B cell (primary cell): ENCODE data around the gene SREK1. TPM values are rescaled to one million over a fixed set of nuclear protein-coding genes. Genes with fewer than 3 reads are reported as not detected.

Experiments used
- ATAC-seq: fragments of 200-7000 bp; cut with Tn5 transposase; one replicate; pipeline ENCODE4 v1.10.0; 2021; ENCODE audit warnings: low read depth, mild to moderate bottlenecking, moderate number of reproducible peaks, moderate library complexity
- CTCF ChIA-PET: fragments of 350-600 bp; sonication (Branson Sonifier 250); formaldehyde crosslinking; loops from one replicate; lab custom pipeline; 2021; ENCODE audit warnings: antibody characterized with exemption, inconsistent platforms; lab: Charles Lee
- POLR2A ChIA-PET: fragments of 350-600 bp; sonication (Branson Sonifier 250); formaldehyde crosslinking; loops from one replicate; lab custom pipeline; 2021; ENCODE audit warnings: antibody characterized with exemption; lab: Charles Lee
- DNase-seq: peaks from one replicate; pipeline ENCODE4 v3.0.0; 2013
- H2AFZ ChIP-seq: 2 replicates; pipeline ENCODE4 v1.6.1; 2012; ENCODE audit warnings: mild to moderate bottlenecking, low read depth, low read length; ENCODE audit not compliant: insufficient read depth, poor library complexity, severe bottlenecking
- H3K27ac ChIP-seq, 2 donors: 1 replicate in 1 of 2; 2 replicates in 1 of 2; pipeline ENCODE4 v1.5.1; 2012 to 2013; ENCODE audit warnings: low read length in 2 of 2, mild to moderate bottlenecking in 2 of 2, moderate library complexity in 1 of 2
- H3K27me3 ChIP-seq, 4 experiments: fragments of 200-600 bp in 1 of 4; sonication (generic) in 1 of 4; replicated peaks in 1 of 4; 1 replicate in 2 of 4; 2 replicates in 2 of 4; pipeline versions ENCODE4 v1.6.1 to v1.7.0; 2013 to 2016; ENCODE audit warnings: low read length in 3 of 4, mild to moderate bottlenecking in 2 of 4, mixed read lengths in 1 of 4, moderate library complexity in 1 of 4; ENCODE audit not compliant: insufficient read depth in 4 of 4, control insufficient read depth in 3 of 4; ENCODE audit errors: control extremely low read depth in 1 of 4
- H3K36me3 ChIP-seq, 2 experiments: replicated peaks in 1 of 2; 1 replicate in 1 of 2; 2 replicates in 1 of 2; pipeline versions ENCODE4 v1.6.1 to v1.7.1; 2013; ENCODE audit warnings: low read length in 1 of 2; ENCODE audit not compliant: insufficient read depth in 2 of 2, control insufficient read depth in 1 of 2; ENCODE audit errors: control extremely low read depth in 1 of 2, extremely low read depth in 1 of 2
- H3K4me1 ChIP-seq, 2 donors: fragments of 200-600 bp in 1 of 2; sonication (generic) in 1 of 2; 1 replicate in 1 of 2; 2 replicates in 1 of 2; pipeline versions ENCODE4 v1.5.1 to v1.6.1; 2013 to 2017; ENCODE audit warnings: low read length in 2 of 2; ENCODE audit not compliant: control insufficient read depth in 2 of 2, insufficient read depth in 2 of 2
- H3K4me2 ChIP-seq: replicated peaks from 2 replicates; pipeline ENCODE3; 2012; ENCODE audit warnings: mild to moderate bottlenecking, low read depth, low read length; ENCODE audit not compliant: poor library complexity, severe bottlenecking
- H3K4me3 ChIP-seq, 5 experiments: fragments of 200-600 bp in 1 of 5; sonication (generic) in 1 of 5; 1 replicate in 3 of 5; 2 replicates in 2 of 5; pipeline versions ENCODE4 v1.5.1 to v1.7.0; 2011 to 2016; ENCODE audit warnings: low read length in 4 of 5, mild to moderate bottlenecking in 4 of 5, low read depth in 2 of 5, control low read depth in 1 of 5, moderate library complexity in 1 of 5; ENCODE audit not compliant: insufficient read depth in 1 of 5; ENCODE audit errors: control extremely low read depth in 1 of 5, extremely low read depth in 1 of 5
- H3K79me2 ChIP-seq: fragments of 200-600 bp; sonication (generic); one replicate; pipeline ENCODE4 v1.6.0; 2016; ENCODE audit warnings: low read length; ENCODE audit not compliant: control insufficient read depth, insufficient read depth
- H3K9ac ChIP-seq: fragments of 200-600 bp; sonication (generic); 2 replicates; pipeline ENCODE4 v1.6.1; 2017; ENCODE audit warnings: mild to moderate bottlenecking, low read length, moderate library complexity
- H3K9me3 ChIP-seq, 3 donors: one replicate each; pipeline versions ENCODE4 v1.6.1 to v1.7.1; 2013; ENCODE audit warnings: low read length in 2 of 3; ENCODE audit not compliant: control insufficient read depth in 2 of 3, insufficient read depth in 1 of 3; ENCODE audit errors: control extremely low read depth in 1 of 3
- H4K20me1 ChIP-seq: 2 replicates; pipeline ENCODE4 v1.6.0; 2012; ENCODE audit warnings: mild to moderate bottlenecking, low read length; ENCODE audit not compliant: insufficient read depth, control insufficient read depth, poor library complexity, severe bottlenecking
- H3K27ac Mint-ChIP-seq: one replicate; pipeline ENCODE4 v1.8.0; 2021; ENCODE audit warnings: mixed read lengths
- H3K27me3 Mint-ChIP-seq: one replicate; pipeline ENCODE4 v1.8.0; 2021; ENCODE audit warnings: mixed read lengths
- H3K4me1 Mint-ChIP-seq: one replicate; pipeline ENCODE4 v1.8.0; 2021; ENCODE audit warnings: mixed read lengths
- H3K4me3 Mint-ChIP-seq: one replicate; pipeline ENCODE4 v1.8.0; 2021; ENCODE audit warnings: mixed read lengths
- H3K9me3 Mint-ChIP-seq: one replicate; pipeline ENCODE4 v1.8.0; 2022; ENCODE audit warnings: mixed read lengths; ENCODE audit not compliant: insufficient read depth
- CTCF ChIP-seq: fragments of 200-600 bp; IDR thresholded peaks from one replicate; pipeline ENCODE4 v1.8.0; 2022; ENCODE audit warnings: antibody characterized with exemption, mild to moderate bottlenecking
- EZH2 ChIP-seq: IDR thresholded peaks from 2 replicates; pipeline ENCODE4 v1.6.1; 2012; ENCODE audit warnings: borderline replicate concordance, low read depth, mild to moderate bottlenecking, moderate library complexity, low read length; ENCODE audit not compliant: insufficient read depth, poor library complexity, severe bottlenecking
- whole genome bisulfite sequencing: methylation state at CpG from one replicate; pipeline ENCODE4 v1.1.5; 2013; ENCODE audit warnings: missing lambda C conversion rate; ENCODE audit not compliant: insufficient coverage; 5-methylcytosine and 5-hydroxymethylcytosine counted together
- intact Hi-C: fragments of 100-400 bp; cut with micrococcal nuclease; formaldehyde crosslinking; loops from one replicate; pipeline ENCODE4 v1.10.0; 2022
- polyA plus RNA-seq: library from polyadenylated mRNA; depleted of rRNA; stranded (reverse); fragments of >200 nt; gene quantifications from 2 replicates; pipeline ENCODE4 v1.2.3, GENCODE V29; 2012
- total RNA-seq, 2 donors: library from RNA; stranded (reverse); fragments of 120-200 nt in 1 of 2; gene quantifications; 1 replicate in 1 of 2; 2 replicates in 1 of 2; pipeline versions ENCODE4 v1.2.3 to v1.2.4, GENCODE V29; 2013 to 2022

The SREK1 gene
- total and polyA plus RNA-seq, 2 donors (not counting 1 experiment from before 2014, with no cell fraction given), result 24.1 to 117 TPM

- Histone ChIP-seq H3K27ac (no peak overlapping the region), H3K9ac (no peak overlapping the region), H3K9me3 (peaks cover 0 to 8% (median 0%) of the 10 kb centered on the region in 3 donors), H2AFZ (no peak overlapping the region), H3K4me3 (no peak overlapping the region), H3K4me1 (no peaks in the 10 kb centered on the region), H3K27me3 (no peaks in the 10 kb centered on the region), H3K4me2 (no peak overlapping the region), H4K20me1 (no peaks in the 10 kb centered on the region), H3K36me3 (no peaks in the 10 kb centered on the region), H3K79me2 (no peaks in the 10 kb centered on the region)
- ATAC-seq (no peak), DNase-seq (no peak)
- Mint-ChIP-seq H3K27me3 (no peaks in the 10 kb centered on the region), H3K9me3 (peaks cover 2% of the 10 kb centered on the region), H3K4me1 (no peaks in the 10 kb centered on the region), H3K27ac (no peak overlapping the region), H3K4me3 (no peak overlapping the region)
- POLR2A ChIA-PET, result no interaction called here
- WGBS, result no CpG with 5 or more reads among the region's 1 CpG
- CTCF ChIA-PET, result no interaction called here
- no peak for TF ChIP-seq CTCF
- intact Hi-C loops, result no loop called here
These were observed 13.6 kb upstream of the SREK1 start for GRCh38 chr5:66130493-66130892.

- Mint-ChIP-seq H3K4me1 (peaks cover 10% of the 10 kb centered on the region), H3K9me3 (peaks cover 3% of the 10 kb centered on the region), H3K27me3 (no peaks in the 10 kb centered on the region), H3K27ac (no peak overlapping the region), H3K4me3 (no peak overlapping the region)
- Histone ChIP-seq H3K4me3 (no peak overlapping the region), H4K20me1 (no peaks in the 10 kb centered on the region), H3K4me2 (no peak overlapping the region), H3K27me3 (no peaks in the 10 kb centered on the region), H3K27ac (no peak overlapping the region), H3K36me3 (no peaks in the 10 kb centered on the region), H3K9ac (no peak overlapping the region), H3K79me2 (no peaks in the 10 kb centered on the region), H3K9me3 (peaks cover 0 to 8% (median 8%) of the 10 kb centered on the region in 3 donors), H3K4me1 (no peaks in the 10 kb centered on the region), H2AFZ (no peak overlapping the region)
- WGBS, result 100% methylated on average over 1 of the region's 1 CpG
- DNase-seq (no peak), ATAC-seq (no peak)
- POLR2A ChIA-PET, result no interaction called here
- CTCF ChIA-PET, result no interaction called here
- TF ChIP-seq CTCF (no peak), EZH2 (no peak)
- intact Hi-C loops, result no loop called here
These were observed 9.7 kb upstream of the SREK1 start for GRCh38 chr5:66134407-66134861.
